Stimulated activated naive B cell treated with anti-CD40 and anti-IgM and Interleukin-4, amounts not matched to agents 10 μg/mL and 1 μg/mL and 100 μg/mL, for 72 hours (primary cell): ENCODE results near the gene COPA.

Source experiments
- ATAC-seq, 2 donors: fragments of 150-1000 bp; cut with Tn5 transposase; replicated peaks; 2 replicates each; pipeline ENCODE4 v1.10.0; 2021; ENCODE audit warnings: moderate library complexity in 1 of 2
- DNase-seq: peaks from one replicate; pipeline ENCODE4 v3.0.0; 2021
- H3K27ac Mint-ChIP-seq: one replicate; pipeline ENCODE4 v1.8.0; 2022; ENCODE audit warnings: mild to moderate bottlenecking, mixed read lengths
- H3K27me3 Mint-ChIP-seq, 2 donors: one replicate each; pipeline ENCODE4 v1.8.0; 2022; ENCODE audit warnings: mixed read lengths in 2 of 2
- H3K36me3 Mint-ChIP-seq, 2 donors: one replicate each; pipeline ENCODE4 v1.8.0; 2022; ENCODE audit warnings: mixed read lengths in 2 of 2, mild to moderate bottlenecking in 1 of 2
- H3K4me1 Mint-ChIP-seq, 2 donors: one replicate each; pipeline ENCODE4 v1.8.0; 2022; ENCODE audit warnings: mixed read lengths in 2 of 2, mild to moderate bottlenecking in 1 of 2
- H3K4me3 Mint-ChIP-seq, 2 donors: one replicate each; pipeline ENCODE4 v1.8.0; 2022; ENCODE audit warnings: mild to moderate bottlenecking in 2 of 2, mixed read lengths in 2 of 2, moderate library complexity in 1 of 2
- H3K9me3 Mint-ChIP-seq, 2 donors: one replicate each; pipeline ENCODE4 v1.8.0; 2022; ENCODE audit warnings: mixed read lengths in 2 of 2, mild to moderate bottlenecking in 1 of 2

The COPA gene

GRCh38 chr1:160367934-160368923 lies 25.2 kb upstream of the COPA start:
- H3K27ac Mint-ChIP-seq: no peak overlapping the region
- no peak overlapping the region for H3K4me3 Mint-ChIP-seq
- H3K36me3 Mint-ChIP-seq: peaks cover 27 to 31% of the 10 kb centered on the region in 2 donors
- no peaks in the 10 kb centered on the region for H3K4me1 Mint-ChIP-seq
- no peaks in the 10 kb centered on the region for H3K9me3 Mint-ChIP-seq
- DNase-seq (no peak), ATAC-seq (no peak)
- peaks cover 0 to 3% of the 10 kb centered on the region in 2 donors for H3K27me3 Mint-ChIP-seq

GRCh38 chr1:160367516-160367900 lies 24.5 kb upstream of the COPA start:
- ATAC-seq (no peak), DNase-seq (no peak)
- no peak overlapping the region for H3K4me3 Mint-ChIP-seq
- peaks cover 0 to 2% of the 10 kb centered on the region in 2 donors for H3K4me1 Mint-ChIP-seq
- H3K36me3 Mint-ChIP-seq: peaks cover 27 to 31% of the 10 kb centered on the region in 2 donors
- H3K27me3 Mint-ChIP-seq: peaks cover 0 to 2% of the 10 kb centered on the region in 2 donors
- no peaks in the 10 kb centered on the region for H3K9me3 Mint-ChIP-seq
- no peak overlapping the region for H3K27ac Mint-ChIP-seq

GRCh38 chr1:160366731-160367515 lies 23.9 kb upstream of the COPA start, which contains the start of gene NHLH1:
TSS of gene NHLH1 (plus strand) at chr1:160367071. CDS start at chr1:160370732, 3,661 bp downstream.
- Mint-ChIP-seq H3K4me1 (peaks cover 0 to 6% of the 10 kb centered on the region in 2 donors), H3K36me3 (peaks cover 27 to 32% of the 10 kb centered on the region in 2 donors), H3K9me3 (no peaks in the 10 kb centered on the region), H3K27ac (no peak within 1 kb of the TSS), H3K4me3 (no peak within 1 kb of the TSS), H3K27me3 (no peaks in the 10 kb centered on the region)
- no peak for DNase-seq
- ATAC-seq: no peak

GRCh38 chr1:160365325-160365724 lies 22.3 kb upstream of the COPA start:
- H3K27me3 Mint-ChIP-seq: no peaks in the 10 kb centered on the region

GRCh38 chr1:160363951-160364735 lies 21.1 kb upstream of the COPA start:
- ATAC-seq: no peak
- no peak overlapping the region for H3K4me3 Mint-ChIP-seq
- H3K4me1 Mint-ChIP-seq: peaks cover 1 to 6% of the 10 kb centered on the region in 2 donors
- DNase-seq: no peak
- H3K9me3 Mint-ChIP-seq: no peaks in the 10 kb centered on the region
- no peaks in the 10 kb centered on the region for H3K27me3 Mint-ChIP-seq
- peak overlapping the region; percentile 2 for H3K27ac Mint-ChIP-seq
- peaks cover 29 to 35% of the 10 kb centered on the region in 2 donors for H3K36me3 Mint-ChIP-seq

More at GRCh38 chr1:160365325-160365724, 22.3 kb upstream of the COPA start:
- Mint-ChIP-seq H3K4me1 (peaks cover 1 to 6% of the 10 kb centered on the region in 2 donors), H3K4me3 (no peak overlapping the region), H3K27ac (no peak overlapping the region), H3K36me3 (peaks cover 27 to 32% of the 10 kb centered on the region in 2 donors), H3K9me3 (no peaks in the 10 kb centered on the region)
- DNase-seq (no peak), ATAC-seq (no peak)

- H3K4me1 Mint-ChIP-seq: peaks cover 1 to 6% of the 10 kb centered on the region in 2 donors
- no peak for DNase-seq
- no peaks in the 10 kb centered on the region for H3K27me3 Mint-ChIP-seq
- peaks cover 38 to 45% of the 10 kb centered on the region in 2 donors for H3K36me3 Mint-ChIP-seq
- no peaks in the 10 kb centered on the region for H3K9me3 Mint-ChIP-seq
- no peak overlapping the region for H3K4me3 Mint-ChIP-seq
- H3K27ac Mint-ChIP-seq: no peak overlapping the region
- no peak for ATAC-seq
Observed at GRCh38 chr1:160363010-160363409, 20.0 kb upstream of the COPA start.

- H3K36me3 Mint-ChIP-seq: peaks cover 43 to 49% of the 10 kb centered on the region in 2 donors
- H3K9me3 Mint-ChIP-seq: no peaks in the 10 kb centered on the region
- DNase-seq: no peak
- peaks cover 1 to 6% of the 10 kb centered on the region in 2 donors for H3K4me1 Mint-ChIP-seq
- no peak for ATAC-seq
- H3K27ac Mint-ChIP-seq: peak overlapping the region; percentile 85
- no peak overlapping the region for H3K4me3 Mint-ChIP-seq
- H3K27me3 Mint-ChIP-seq: no peaks in the 10 kb centered on the region
Observed at GRCh38 chr1:160362168-160362957, 19.3 kb upstream of the COPA start.

GRCh38 chr1:160361814-160362167 lies 18.7 kb upstream of the COPA start:
- ATAC-seq (no peak), DNase-seq (no peak)
- peaks cover 44 to 55% of the 10 kb centered on the region in 2 donors for H3K36me3 Mint-ChIP-seq
- no peaks in the 10 kb centered on the region for H3K9me3 Mint-ChIP-seq
- peaks cover 3 to 6% of the 10 kb centered on the region in 2 donors for H3K4me1 Mint-ChIP-seq
- H3K4me3 Mint-ChIP-seq: no peak overlapping the region
- H3K27me3 Mint-ChIP-seq: no peaks in the 10 kb centered on the region
- H3K27ac Mint-ChIP-seq: no peak overlapping the region

- H3K4me1 Mint-ChIP-seq: peaks cover 3 to 6% of the 10 kb centered on the region in 2 donors
- H3K27me3 Mint-ChIP-seq: no peaks in the 10 kb centered on the region
- DNase-seq: no peak
- H3K9me3 Mint-ChIP-seq: no peaks in the 10 kb centered on the region
- no peak overlapping the region for H3K4me3 Mint-ChIP-seq
- H3K27ac Mint-ChIP-seq: peak overlapping the region; percentile 74
- ATAC-seq: no peak
- H3K36me3 Mint-ChIP-seq: peaks cover 49 to 61% of the 10 kb centered on the region in 2 donors
Observed at GRCh38 chr1:160361199-160361598, 18.1 kb upstream of the COPA start.

- Mint-ChIP-seq H3K4me1 (peaks cover 3 to 6% of the 10 kb centered on the region in 2 donors), H3K36me3 (peaks cover 55 to 69% of the 10 kb centered on the region in 2 donors), H3K27ac (no peak overlapping the region), H3K9me3 (no peaks in the 10 kb centered on the region), H3K4me3 (no peak overlapping the region), H3K27me3 (no peaks in the 10 kb centered on the region)
- DNase-seq: no peak
- no peak for ATAC-seq
Observed at GRCh38 chr1:160360227-160360695, 17.2 kb upstream of the COPA start.

GRCh38 chr1:160359559-160360226 lies 16.6 kb upstream of the COPA start:
- no peaks in the 10 kb centered on the region for H3K9me3 Mint-ChIP-seq
- no peak for DNase-seq
- no peak for ATAC-seq
- H3K27me3 Mint-ChIP-seq: no peaks in the 10 kb centered on the region
- no peak overlapping the region for H3K4me3 Mint-ChIP-seq
- peaks cover 3 to 6% of the 10 kb centered on the region in 2 donors for H3K4me1 Mint-ChIP-seq
- peaks cover 56 to 68% of the 10 kb centered on the region in 2 donors for H3K36me3 Mint-ChIP-seq
- no peak overlapping the region for H3K27ac Mint-ChIP-seq

- DNase-seq: no peak
- ATAC-seq: no peak
- Mint-ChIP-seq H3K9me3 (no peaks in the 10 kb centered on the region), H3K4me1 (peaks cover 7% of the 10 kb centered on the region in 2 donors), H3K27me3 (no peaks in the 10 kb centered on the region), H3K4me3 (no peak overlapping the region), H3K27ac (no peak overlapping the region), H3K36me3 (peaks cover 66 to 77% of the 10 kb centered on the region in 2 donors)
Observed at GRCh38 chr1:160358073-160358472, 15.0 kb upstream of the COPA start.
